HG03342 (cell line): Measurements from ENCODE around the gene GGA2.
"Not testable (repeated sequence)": the region's sequence is repeated elsewhere in the genome, so short reads cannot be mapped to it uniquely, and the experiment has no call there.

Experiments
- ATAC-seq: cut with Tn5 transposase; IDR thresholded peaks from one replicate; pipeline ENCODE4 v1.9.1; 2021; ENCODE audit warnings: mild to moderate bottlenecking, moderate library complexity; ENCODE audit not compliant: unreplicated experiment

Gene GGA2

DNA sequence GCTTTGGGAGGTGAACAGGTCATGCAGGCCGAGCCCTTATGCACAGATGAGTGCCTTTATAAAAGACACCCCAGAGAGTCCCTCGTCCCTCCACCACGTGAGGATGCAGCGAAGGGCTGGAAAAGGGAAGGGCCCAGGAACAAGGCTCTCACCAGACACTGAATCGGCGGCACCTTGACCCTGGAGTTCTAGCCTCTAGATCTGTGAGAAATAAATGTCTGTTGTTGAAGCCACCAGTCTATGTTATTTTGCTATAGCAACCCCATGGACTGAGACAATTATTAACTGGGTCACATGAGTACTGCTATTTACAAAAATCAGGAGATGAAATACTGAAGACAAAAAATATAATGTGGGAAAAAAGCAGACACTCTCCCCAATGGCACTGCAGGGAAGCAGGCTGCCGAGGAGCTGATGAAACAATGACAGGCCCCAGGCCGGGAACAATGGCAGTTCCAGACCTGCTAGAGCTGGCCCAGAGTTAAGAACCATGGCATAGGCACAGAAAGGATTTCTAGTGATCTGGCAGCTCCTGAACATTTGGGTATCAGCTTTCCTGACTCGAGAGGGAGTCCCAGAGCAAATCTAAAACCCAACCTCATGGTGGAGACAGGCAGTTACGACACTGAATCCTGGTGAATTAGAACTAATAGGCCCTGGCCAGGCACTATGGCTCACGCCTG is 17.8 kb upstream of the GGA2 start:
- no peak for ATAC-seq

DNA sequence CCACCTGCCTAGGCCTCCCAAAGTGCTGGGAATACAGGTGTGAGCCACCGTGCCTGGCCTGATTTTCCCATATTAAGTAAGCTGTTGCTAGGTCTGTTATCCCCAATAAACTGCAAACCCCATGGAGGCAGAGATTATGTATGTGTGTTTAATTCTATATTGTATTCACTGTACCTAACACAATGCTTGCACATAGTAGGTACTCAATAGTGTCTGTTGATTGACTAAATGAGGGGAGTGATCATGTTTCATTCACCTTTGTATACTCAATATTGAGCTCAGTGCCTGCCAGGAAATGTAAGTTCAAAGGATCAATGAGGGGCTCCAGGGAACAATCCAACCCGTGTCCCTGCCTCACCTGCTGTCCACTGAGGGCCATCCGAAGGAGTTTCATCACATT is 14.6 kb upstream of the GGA2 start:
- ATAC-seq: no peak

DNA sequence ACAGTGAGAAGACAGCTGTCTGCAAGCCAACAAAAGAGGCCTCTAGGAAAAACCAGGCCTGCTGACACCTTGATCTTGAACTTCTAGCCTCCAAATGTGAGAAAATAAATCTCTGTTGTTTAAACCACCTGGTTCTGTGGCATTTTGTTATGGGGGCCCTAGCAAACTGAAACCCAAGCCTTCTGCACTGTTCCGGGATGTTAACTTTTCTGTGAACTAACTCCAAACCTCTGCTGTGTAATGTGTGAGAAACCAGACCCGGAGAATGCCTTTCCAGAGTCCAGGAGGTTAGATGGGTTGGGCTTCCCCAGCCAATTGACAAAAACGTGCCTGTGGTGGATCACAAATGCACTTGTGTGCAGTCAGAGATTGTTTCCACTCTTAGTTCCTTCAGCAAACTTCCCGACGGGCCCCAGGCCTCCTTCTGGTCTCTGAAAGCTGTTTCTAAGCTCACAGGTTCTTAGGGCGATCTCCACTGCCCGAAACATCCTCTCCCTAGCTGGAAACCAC is 13.6 kb upstream of the GGA2 start:
- no peak for ATAC-seq

DNA sequence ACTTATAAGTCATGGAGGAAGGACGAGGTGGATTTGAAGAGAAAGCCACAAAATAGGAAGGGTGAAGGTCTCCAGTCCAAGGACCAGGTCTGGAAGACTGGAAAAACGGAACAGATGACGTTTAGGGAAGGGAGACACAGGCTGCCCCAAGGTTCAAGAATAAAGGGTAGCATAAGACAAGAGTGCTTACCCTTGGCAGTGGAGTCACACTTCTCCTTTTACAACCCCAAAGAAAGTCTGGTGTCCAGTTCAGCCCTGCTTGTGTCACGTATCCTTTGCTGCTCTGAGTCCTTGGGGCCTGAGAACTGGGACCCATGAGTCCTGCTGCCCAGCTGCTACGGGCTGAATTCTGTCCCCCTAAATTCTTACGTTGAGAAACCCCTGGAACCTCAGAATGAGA is 13.0 kb upstream of the GGA2 start:
- ATAC-seq: no peak

DNA sequence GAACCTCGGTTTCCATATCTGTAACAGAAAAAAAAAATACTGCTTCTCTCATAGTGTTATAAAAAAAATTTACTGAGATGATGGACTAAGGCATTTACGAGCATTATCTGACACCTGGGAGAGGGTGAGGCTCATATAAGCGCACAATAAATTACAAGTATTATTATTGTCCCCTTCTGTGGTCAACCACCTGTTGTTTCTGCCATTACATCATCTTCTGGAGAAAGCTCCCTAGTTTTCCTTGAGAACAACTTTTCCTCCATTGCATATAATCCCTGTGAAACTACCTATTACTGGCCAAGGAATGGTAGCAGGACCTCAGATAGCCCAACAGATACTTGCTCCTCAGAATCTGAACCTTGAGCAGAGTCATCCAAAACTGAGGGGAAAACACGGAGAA is 11.7 kb upstream of the GGA2 start:
- ATAC-seq: no peak

DNA sequence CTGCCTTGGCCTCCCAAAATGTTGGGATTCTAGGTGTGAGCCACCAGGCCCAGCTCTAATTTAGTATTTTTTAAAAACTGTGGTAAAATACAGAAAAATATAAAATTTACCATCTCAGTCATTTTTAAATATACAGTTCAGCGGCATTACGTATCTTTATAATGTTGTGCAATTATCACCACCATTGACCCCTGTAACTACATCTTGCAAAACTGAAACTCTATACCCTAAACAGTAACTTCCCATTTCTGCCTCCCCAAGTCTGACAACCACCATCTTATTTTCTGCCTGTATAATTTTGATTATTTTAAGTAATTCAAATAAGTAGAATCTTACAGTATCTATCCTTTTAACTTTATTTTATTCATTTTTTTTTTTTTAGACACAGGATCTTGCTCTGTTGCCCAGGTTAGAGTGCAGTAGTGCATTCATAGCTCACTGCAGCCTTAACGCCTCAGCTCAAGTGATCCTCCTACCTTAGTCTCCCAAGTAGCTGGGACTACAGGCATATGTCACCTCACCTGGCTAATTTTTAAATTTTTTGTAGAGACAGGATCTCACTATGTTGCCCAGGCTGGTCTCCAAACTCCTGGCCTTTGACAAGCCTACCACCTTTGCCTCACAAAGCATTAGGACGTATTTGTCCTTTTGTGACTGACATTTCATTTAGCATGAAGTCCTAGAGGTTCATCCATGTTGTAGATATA is 10.9 kb upstream of the GGA2 start:
- ATAC-seq: no peak

DNA sequence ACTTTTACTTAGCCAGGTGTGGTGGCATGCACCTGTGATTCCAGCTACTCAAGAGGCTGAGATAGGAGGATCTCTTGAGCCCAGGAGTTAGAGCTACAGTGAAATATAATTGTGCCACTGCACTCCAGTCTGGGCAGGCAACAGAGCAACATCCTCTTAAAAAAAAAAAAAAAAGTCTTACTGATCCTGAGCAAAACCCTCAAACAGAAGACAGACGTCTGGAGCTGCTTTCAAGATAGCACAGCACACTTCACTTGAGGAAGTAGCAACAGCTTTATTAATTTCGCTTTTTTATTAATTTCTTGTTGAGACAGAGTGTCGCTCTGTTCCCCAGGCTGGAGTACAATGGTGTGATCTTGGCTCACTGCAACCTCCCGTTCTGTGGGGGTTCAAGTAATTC is 10.2 kb upstream of the GGA2 start:
- no peak for ATAC-seq

DNA sequence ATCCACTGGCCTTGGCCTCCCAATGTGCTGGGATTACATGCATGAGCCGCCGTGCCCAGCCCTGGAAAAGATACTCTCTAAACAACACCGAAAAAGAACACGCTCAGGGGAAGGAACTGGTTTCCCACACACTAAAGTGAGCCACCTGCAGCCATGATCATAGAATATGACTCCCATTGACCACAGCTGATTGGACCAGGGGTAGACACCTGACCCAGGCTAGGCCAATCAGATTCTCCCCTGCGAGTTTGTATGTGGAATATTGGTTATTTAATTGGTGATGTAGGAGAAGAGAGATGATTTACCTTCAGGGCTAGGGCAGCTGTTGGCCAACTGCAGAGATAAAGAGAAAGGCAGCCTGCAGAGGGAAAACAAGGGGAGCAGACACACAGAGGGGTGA is 9.0 kb upstream of the GGA2 start:
- no peak for ATAC-seq

DNA sequence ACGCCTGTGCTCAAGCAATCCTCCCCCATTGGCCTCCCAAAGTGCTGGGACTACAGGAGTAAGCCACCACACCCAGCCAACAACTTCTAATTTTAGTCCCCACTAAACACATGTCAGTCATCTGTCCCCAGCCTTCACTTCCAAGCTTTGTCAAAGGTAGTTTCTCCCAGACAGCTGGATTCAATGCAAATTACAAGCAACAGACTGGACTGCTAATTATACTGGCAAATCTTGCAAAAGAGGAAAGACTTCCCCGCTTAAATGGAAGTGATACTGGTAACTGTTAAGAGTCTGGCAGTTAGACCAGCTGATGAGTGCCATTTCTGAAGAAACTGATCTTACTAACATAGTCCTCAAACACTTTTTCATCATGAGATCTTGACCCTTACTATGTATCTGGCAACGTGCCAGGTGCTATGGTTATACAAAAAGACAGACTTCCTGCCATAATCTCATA is 8.2 kb upstream of the GGA2 start:
- peak; percentile 52 for ATAC-seq

DNA sequence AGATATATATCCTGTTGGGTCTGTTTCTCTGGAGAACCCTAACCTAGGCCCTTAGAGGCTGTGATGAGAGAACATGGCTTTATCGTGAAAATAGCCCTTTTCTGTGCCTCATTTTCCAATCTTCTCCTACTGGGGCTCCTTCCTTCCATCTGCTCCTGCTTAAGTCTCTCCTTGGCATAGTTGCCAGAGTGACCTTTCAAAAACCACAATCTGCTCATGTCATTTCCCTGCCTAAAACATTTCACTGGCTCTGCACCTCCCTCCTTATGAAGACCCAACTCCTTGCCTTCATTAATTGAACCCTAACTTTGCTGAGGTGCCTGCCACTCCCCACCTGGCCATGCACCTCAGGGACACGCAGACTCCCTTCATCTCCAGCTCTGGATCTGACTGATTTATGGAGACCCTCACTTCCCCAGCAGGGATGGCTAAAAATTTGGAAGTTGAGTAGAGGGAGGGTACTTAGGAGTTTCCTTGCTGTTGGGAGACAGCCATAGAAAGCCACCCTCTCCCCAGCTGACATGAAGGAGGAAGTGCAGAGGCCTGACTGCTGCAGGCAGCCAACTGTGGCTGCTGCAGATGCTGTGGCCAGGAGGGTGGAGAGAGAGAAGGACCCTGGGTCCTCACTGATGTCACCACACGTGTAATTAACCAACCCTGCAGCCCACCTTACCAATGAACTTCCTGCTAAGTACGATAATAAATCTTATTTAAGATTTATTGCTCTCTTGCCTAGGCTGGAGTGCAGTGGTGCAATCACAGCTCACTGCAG is 6.3 kb upstream of the GGA2 start:
- ATAC-seq: no peak

DNA sequence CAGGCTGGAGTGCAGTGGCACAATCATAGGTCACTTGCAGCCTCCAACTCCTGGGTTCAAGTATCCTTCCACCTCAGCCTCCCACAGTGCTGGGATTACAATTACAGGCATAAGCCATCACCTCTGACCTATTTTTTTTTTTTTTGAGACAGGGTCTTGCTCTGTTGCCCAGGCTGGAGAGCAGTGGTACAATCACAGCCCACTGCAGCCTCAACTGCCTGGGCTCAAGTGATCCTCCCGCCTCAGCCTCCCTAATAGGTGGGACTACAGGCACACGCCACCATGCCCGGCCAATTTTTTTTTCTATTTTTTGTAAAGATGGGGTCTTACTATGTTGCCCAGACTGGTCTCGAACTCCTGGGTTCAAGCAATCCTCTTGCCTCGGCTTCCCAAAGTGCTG is 5.6 kb upstream of the GGA2 start:
- no peak for ATAC-seq

DNA sequence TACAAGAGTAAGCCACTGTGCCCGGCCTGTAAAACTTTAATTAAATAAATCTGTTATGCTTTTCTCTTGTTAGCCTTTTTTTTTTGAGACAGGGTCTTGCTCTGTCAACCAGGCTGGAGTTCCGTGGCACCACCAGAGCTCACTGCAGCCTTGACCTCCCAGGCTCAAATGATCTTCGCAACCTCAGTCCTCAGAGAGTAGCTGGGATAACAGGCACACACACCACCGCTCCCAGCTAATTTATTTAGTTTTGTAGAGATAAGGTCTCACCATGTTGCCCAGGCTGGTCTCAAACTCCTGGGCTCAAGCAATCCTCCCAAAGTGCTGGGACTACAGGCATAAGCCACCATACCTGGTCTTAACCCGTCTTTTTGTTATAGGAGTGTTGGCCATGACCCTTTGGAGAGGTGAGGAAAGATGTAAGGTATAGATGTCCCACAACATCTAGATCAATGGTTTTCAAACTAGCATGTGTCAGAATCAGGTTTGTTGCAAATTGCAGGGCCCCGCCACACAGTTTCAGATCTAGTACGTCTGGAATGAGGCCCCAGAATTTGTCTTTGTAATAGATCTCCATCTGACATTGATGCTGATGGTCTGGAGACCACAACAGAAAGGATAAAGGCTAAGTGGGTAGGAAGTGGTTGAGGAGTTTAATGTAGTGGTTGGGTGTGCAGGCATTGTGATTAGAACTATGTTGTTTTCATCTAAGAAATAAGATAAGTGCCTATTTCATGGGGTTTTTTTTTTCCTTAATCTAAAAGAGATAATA is 4.3 kb upstream of the GGA2 start:
- no peak for ATAC-seq

DNA sequence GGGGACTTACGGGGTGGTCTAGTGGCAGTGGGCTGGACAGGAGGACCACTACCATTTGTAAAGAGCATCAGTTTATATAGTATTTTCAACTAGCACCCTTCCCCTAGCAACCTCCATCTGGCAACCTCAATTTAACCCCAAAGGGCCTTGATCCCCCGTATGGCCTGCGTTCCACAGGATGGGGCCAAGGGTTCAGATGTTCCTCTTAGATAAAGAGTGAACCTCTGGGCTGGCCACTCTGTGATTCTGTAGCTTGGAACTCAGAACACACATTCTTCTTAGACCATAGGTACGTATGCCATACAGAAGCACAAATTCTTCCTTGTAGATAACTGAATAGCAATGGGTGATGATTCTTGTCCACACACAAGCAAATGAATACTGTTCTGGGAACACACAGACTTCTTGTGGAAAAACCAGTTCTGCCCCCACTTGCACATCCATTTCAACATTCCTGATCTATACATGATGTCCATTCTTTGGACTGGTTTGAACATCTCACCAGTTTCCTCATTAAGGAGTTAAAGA is 1.9 kb upstream of the GGA2 start:
- no peak for ATAC-seq

DNA sequence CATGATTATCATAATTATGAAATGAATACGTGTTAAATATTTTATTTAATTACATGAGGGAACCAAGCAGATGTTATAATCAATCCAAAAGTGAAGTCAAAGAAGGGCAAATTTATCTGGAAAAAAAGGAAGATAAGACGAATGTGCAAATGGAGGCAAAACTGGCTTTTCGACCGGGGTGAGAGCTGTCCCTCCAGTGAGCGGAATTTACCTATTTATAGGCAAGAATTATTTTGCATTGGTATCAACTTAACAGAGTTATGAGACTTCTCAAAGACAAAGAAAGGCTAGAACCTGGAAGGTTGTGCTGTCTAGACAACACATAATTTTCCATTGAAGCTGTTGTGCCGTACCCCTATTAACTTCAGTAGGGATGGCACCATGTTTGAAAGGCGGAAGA is 1.4 kb upstream of the GGA2 start:
- ATAC-seq: no peak

DNA sequence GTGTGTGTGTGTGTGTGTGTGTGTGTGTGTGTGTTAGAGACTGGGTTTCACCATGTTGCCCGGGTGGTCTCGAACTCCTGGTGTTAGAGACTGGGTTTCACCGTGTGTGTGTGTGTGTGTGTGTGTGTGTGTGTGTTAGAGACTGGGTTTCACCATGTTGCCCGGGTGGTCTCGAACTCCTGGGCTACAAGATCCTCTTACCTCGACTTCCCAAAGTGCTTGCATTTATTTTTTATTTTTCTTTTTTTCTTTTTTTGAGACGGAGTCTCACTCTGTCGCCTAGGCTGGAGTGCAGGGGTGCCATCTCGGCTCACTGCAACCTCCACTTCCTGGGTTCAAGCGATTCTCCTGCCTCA is 599 bp upstream of the GGA2 start:
- ATAC-seq: not testable (repeated sequence)

DNA sequence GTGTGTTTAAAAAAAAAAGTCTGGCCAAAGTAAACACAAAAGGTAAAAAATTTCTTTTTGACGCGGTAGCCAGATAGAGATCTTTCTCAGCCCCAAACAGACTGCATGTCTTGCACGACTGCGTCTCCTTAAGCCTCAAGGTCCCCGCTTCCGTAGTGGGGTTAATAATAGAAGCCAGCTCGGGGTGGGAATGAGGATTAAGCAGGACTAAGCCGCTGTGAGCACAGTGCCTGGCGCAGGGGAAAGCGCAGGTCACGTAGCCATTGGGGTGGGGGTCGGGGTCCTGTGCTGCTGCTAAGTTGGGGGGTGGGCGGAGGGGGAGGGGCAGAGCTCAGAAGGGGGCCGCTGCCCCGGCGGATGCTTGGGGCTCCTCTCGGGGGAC is 521 bp downstream of the GGA2 start:
- peak; percentile 5 for ATAC-seq

DNA sequence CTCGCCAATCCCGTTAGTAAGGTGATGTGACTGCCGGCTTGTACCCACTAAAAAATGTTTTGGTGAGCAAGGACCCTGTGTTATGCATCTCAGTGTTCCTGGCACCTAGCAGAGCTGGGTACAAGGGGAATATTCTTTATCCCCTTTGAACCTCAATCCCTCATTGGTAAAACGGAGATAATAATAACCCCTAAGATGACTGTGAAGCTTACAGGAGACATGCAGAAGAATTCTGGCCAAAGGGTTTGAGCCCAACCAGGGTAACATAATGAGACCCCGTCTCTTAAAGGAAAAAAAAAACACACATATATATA is 896 bp downstream of the GGA2 start:
- ATAC-seq: no peak

DNA sequence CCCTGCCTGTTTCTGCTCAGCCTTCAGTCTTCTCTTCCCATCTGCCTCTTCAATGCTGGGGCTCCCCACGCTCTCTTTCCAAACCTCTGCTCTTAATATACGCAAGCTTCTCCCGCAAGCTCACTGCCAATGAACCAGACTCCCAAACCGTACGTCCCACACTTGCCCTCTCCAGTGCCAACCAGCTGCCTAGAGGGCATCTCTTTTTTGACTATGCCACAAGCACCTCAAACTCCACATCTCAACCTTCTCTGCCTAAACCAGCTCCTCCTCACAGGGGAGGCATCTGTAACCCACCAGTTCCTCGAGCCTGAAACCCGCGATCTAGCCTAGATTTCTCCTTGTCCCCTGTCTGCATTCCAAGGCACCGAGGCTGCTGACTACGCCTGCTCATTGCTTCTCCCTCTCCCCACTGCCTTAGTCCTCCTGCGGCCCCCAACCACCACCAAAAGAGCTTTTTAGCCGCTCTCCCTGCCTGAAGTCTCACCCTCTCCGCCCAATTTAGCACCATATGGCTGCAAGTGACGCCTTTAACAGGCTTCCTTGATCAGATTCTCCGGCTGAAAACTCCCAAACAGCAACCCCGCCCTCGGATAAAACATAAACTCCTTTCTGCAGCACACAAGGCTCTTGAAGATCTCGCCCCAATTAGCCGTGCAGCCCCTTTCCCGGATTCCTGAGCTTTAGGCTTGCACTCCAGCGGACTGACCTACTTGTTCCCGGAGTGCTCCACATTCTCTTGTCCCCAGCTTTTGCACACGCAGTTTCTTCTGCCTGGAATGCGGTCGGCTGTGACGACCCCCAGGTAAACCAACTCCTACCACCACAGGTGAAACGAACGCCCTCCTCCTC is 1.5 kb downstream of the GGA2 start:
- no peak for ATAC-seq

DNA sequence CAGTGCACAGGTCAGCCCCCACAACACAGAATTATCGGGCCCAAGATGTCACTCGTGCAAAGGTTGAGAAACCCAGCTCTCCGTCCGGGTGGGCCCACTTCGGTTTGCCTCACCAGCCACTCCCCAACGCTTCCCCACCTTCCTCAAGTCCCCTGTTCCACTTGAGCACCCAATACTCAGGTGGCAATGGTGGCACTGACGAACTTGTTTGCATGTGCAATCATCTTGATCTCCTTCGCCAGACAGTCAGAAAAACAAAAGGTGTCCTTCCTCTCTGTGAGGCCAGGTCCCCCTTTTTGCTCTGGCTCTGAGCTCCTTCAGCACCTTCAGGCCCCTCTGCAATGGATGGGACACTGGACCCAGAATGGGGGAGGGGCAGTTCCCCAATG is 3.7 kb downstream of the GGA2 start:
- ATAC-seq: no peak
